ENCODE data around the gene PTPRN2.
"Not testable (repeated sequence)": the region's sequence is repeated elsewhere in the genome, so short reads cannot be mapped to it uniquely, and the experiment has no call there.

Gene PTPRN2

GRCh38 chr7:158458716-158459282, 128.8 kb downstream of the PTPRN2 start:
- peaks cover 6% of the 10 kb centered on the region for H3K79me2 ChIP-seq
- H3K4me3 ChIP-seq (ENCODE audit: low read depth, low read length): no peak overlapping the region
- H3K36me3 ChIP-seq (ENCODE audit: control insufficient read depth, insufficient read depth, low read length): no peaks in the 10 kb centered on the region
- H2AFZ ChIP-seq: no peak overlapping the region
- H3K4me1 ChIP-seq: no peaks in the 10 kb centered on the region
- TF ChIP-seq CTCF (IDR thresholded peaks at IDR 0.05): no peak
- no peaks in the 10 kb centered on the region for H3K9me3 ChIP-seq (ENCODE audit: control insufficient read depth, low read length)
- no peak overlapping the region for H3K27ac ChIP-seq
- no peak overlapping the region for H3K4me2 ChIP-seq (ENCODE audit: low read length)
- no peaks in the 10 kb centered on the region for H3K27me3 ChIP-seq (ENCODE audit: control insufficient read depth, insufficient read depth, low read length)
- no peak overlapping the region for H3K9ac ChIP-seq

- Histone ChIP-seq H3K4me3 (ENCODE audit: low read depth, low read length) (no peak overlapping the region), H3K27ac (no peak overlapping the region), H3K9me3 (ENCODE audit: control insufficient read depth, low read length) (no peaks in the 10 kb centered on the region), H3K79me2 (peaks cover 6% of the 10 kb centered on the region), H3K9ac (no peak overlapping the region), H3K27me3 (ENCODE audit: control insufficient read depth, insufficient read depth, low read length) (no peaks in the 10 kb centered on the region), H3K4me1 (no peaks in the 10 kb centered on the region), H3K36me3 (ENCODE audit: control insufficient read depth, insufficient read depth, low read length) (no peaks in the 10 kb centered on the region), H2AFZ (no peak overlapping the region), H3K4me2 (ENCODE audit: low read length) (no peak overlapping the region)
- no peak for TF ChIP-seq CTCF (IDR thresholded peaks at IDR 0.05)
Measured at GRCh38 chr7:158458096-158458495, 129.5 kb downstream of the PTPRN2 start.

GRCh38 chr7:158457586-158457985, 130.0 kb downstream of the PTPRN2 start:
- H2AFZ ChIP-seq; H3K4me3 ChIP-seq (ENCODE audit: low read depth, low read length); H3K27ac ChIP-seq; H3K79me2 ChIP-seq; H3K4me1 ChIP-seq; H3K9me3 ChIP-seq (ENCODE audit: control insufficient read depth, low read length); H3K27me3 ChIP-seq (ENCODE audit: control insufficient read depth, insufficient read depth, low read length); H3K9ac ChIP-seq; H3K4me2 ChIP-seq (ENCODE audit: low read length); H3K36me3 ChIP-seq (ENCODE audit: control insufficient read depth, insufficient read depth, low read length): not testable (repeated sequence)

- H3K27me3 ChIP-seq (ENCODE audit: control insufficient read depth, insufficient read depth, low read length): no peaks in the 10 kb centered on the region
- H3K27ac ChIP-seq: no peak overlapping the region
- peaks cover 6% of the 10 kb centered on the region for H3K79me2 ChIP-seq
- H2AFZ ChIP-seq: no peak overlapping the region
- no peaks in the 10 kb centered on the region for H3K4me1 ChIP-seq
- no peaks in the 10 kb centered on the region for H3K36me3 ChIP-seq (ENCODE audit: control insufficient read depth, insufficient read depth, low read length)
- no peak for TF ChIP-seq CTCF (IDR thresholded peaks at IDR 0.05)
- H3K9me3 ChIP-seq (ENCODE audit: control insufficient read depth, low read length): no peaks in the 10 kb centered on the region
- no peak overlapping the region for H3K9ac ChIP-seq
- no peak overlapping the region for H3K4me3 ChIP-seq (ENCODE audit: low read depth, low read length)
- no peak overlapping the region for H3K4me2 ChIP-seq (ENCODE audit: low read length)
Measured at GRCh38 chr7:158454631-158455030, 133.0 kb downstream of the PTPRN2 start.

GRCh38 chr7:158453663-158454062, 134.0 kb downstream of the PTPRN2 start:
- Histone ChIP-seq H3K27me3 (ENCODE audit: control insufficient read depth, insufficient read depth, low read length) (no peaks in the 10 kb centered on the region), H3K9me3 (ENCODE audit: control insufficient read depth, low read length) (no peaks in the 10 kb centered on the region), H3K4me1 (no peaks in the 10 kb centered on the region), H3K79me2 (peaks cover 6% of the 10 kb centered on the region), H3K4me3 (ENCODE audit: low read depth, low read length) (no peak overlapping the region), H2AFZ (no peak overlapping the region), H3K36me3 (ENCODE audit: control insufficient read depth, insufficient read depth, low read length) (no peaks in the 10 kb centered on the region), H3K27ac (no peak overlapping the region), H3K4me2 (ENCODE audit: low read length) (no peak overlapping the region), H3K9ac (no peak overlapping the region)
- TF ChIP-seq CTCF (IDR thresholded peaks at IDR 0.05): no peak

Data from parathyroid adenoma (tissue), 2 donors.